GM04503 (cell line): ENCODE data around the gene CCDC83.

Source experiments
- DNase-seq: peaks from one replicate; pipeline ENCODE4 v3.0.0-alpha.2; 2012; ENCODE audit warnings: low read depth

The CCDC83 gene

DNA sequence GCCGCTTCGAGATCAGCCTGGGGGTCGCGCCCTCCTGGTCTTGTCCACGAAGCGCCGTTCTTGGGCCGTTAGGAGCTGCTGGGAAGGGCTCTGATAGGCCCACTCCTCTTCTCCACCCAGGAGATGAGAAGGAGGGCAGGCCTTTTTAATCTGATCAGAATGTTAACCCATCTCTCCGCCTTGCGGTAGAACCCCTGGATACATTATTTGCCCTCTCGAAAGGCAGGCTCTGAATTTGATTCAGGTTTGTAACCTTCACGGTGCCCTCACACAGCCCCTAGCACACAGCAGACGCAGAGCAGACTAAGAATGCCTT is at the start of gene CCDC83:
Gene CCDC83 (plus strand): TSS at position 43 of the 316 bp plus-strand sequence. CDS start 9,741 bp downstream, outside the sequence.
- DNase-seq = no peak

DNA sequence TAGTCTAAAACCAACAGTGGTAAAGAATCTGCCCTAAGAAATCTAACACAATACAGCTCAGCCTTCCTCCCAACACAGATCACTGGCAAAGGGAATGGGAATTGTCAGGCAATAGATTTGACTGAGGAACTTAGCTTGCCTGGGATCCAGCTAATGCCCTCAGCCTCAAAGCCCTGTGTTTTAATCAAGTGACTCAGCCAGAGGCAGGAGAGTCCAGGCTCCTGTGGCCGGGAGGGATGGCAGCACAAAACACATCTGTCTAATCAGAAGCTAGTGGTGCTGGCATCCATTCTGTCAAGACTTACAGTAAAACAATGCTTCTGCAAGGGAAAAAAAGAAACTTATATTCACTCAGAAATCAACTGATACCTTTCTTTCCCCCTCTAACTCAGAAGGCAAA is 49.8 kb upstream of the CCDC83 start:
- DNase-seq = no peak

DNA sequence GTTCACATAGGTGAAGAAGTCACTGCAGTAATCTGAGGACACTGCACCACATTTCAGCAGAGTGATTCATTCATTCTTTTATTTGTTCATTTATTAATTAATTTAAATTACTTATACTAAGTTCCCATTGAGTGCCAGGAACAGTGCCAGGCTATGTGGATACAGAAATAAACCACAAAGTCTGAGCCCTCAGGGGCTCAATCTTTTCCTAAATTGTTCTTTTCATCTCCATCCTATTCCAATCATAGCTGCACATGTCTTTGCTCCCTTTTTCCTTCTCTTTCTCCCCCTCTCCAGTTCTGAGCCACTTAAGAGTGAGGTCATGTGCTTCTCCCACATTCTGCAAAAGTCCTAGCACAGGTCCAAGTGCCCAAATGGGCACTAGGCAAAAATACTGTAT is 49.2 kb upstream of the CCDC83 start:
- no peak for DNase-seq

DNA sequence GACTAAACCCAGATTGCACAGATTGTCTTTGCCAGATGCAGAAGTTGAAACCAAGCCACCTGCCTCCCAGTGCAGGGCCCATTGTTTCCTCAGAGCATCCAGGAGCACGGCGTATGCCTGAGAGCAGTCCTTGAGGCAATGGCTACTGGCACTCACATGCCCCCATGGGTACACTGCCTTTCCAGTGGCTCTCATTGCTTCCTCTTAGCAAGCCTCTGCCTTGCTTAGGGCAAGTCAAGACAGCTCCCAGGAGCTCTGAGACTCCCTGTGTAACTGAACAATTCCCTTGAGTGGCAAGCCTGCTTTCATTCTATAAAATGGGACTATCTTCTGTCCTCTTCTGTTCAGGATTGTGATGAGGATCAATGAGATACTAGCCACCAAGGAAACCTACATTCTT is 48.3 kb upstream of the CCDC83 start:
- DNase-seq = no peak

DNA sequence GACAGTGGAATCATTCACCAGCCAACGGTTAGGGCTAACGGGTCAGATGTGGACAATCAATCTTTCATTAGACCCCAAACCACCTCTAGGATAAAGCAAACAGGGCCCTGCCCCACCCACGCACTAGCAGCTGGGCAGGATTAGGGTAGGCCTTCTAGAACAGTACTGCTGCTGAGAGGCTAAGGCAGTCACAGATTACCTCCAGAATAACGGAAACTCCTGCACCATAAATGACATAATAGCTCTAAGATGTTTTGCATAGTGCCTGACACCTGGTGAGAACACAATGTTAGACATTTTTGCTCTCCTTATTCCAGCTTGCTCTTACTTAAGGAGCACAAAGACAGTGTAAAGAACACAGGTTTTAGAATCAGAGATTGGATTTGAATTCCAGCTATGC is 46.0 kb upstream of the CCDC83 start:
- no peak for DNase-seq

DNA sequence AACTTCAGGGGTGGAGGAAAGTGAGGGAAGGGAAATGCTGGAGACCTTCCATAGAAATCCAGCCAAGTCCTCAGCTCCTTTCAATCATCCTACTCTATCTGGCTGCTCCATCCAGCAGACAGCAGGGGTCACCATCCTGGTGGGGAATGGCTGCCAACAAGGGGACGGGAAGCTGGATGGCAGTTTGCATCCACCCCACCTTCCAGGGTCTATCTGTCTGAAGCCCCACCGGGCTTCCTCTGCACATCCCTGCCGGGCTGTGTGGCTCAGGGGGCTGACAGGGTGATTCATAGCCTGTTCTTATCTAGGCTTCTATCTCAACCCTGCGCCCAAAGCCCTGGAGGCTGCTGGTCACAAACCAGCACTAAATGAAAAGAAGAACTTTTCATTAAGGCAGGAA is 45.3 kb upstream of the CCDC83 start:
- no peak for DNase-seq

DNA sequence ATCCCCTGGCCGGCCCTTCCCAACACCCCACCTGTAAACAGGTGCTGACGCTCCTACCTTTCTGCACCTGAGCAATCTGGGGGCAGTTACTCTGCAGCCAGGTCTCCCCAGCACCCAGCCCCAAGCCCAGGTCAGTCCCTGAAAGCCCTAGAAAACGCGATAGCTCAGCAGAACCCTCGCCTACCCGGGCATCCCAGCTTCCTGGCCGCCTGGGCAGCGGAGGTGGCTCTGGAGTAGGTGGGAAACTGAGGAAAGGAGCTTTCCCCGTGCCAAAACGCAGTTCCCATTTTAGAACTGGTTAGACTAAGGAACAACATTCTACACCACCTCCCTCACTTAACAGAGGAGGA is 44.7 kb upstream of the CCDC83 start:
- no peak for DNase-seq

DNA sequence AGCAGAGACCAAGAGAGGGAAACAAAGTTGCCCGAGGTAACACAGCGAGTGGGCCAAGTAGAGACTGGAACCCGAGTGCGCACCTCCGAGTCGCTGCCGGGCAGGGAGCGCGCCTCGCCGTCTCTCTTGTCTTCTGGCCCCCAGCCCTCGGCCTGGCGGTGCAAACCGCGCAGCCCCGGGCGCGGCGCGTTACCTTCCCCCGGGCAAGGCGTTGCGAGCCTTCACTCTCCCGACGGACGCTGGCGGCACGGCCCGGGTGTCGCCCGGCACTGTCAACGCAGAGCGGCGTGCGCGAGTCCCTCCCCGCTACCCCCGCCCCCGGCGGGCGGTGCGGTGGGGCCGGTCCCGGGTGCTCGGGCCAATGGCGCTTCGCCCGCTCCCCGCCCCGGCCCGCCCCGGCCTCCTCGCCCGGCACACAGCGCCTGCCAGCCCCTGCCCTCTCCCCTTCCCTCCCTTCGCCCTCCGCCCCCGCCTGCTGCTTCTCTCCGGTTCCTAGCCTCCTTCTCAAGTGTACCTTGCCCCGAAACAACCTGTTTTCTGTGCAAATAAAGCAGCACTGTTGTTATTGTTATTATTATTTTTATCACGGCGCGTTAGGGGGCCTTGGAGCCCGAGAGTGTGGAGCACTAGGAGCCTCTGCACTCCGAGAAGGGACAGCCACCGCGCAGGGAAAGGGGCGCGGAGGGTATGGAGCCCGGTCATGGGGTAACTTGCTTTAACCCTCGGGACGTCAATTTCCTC is 44.1 kb upstream of the CCDC83 start, which contains the start of gene SYTL2:
Gene SYTL2 (minus strand): TSS at position 271 of the 741 bp plus-strand sequence. CDS start 53,416 bp downstream, outside the sequence.
- no peak for DNase-seq

DNA sequence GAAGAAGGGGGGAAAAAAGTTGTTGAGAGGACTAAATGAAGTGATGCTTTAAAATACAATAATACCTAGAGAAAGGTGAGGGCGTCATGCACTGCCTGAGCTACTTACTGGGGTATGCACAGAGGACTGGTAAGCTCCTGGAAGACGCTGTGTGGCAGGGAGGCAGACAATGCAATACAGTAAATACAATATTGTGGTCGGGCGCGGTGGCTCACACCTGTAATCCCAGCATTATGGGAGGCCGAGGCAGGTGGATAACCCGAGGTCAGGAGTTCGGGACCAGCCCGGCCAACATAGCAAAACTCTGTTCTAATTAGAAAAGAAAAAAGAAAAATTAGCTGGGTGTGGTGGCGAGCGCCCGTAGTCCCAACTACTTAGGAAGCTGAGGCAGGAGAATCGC is 43.6 kb upstream of the CCDC83 start:
- DNase-seq = no peak

DNA sequence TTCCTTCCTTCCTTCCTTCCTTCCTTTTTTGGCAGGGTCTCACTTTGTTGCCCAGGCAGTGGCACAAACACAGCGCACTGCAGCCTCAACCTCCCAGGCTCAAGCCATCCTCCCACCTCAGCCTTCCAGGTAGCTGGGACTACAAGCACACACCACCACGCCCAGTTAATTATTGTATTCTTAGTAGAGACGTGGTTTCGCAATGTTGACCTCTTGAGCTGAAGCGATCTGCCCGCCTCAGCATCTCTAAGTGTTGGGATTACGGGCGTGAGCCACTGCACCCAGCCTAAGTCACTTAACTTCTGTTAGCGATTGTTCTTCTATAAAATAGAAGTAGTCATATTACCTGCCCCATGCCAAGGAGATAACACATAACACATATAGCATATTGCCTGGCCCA is 41.5 kb upstream of the CCDC83 start:
- no peak for DNase-seq

DNA sequence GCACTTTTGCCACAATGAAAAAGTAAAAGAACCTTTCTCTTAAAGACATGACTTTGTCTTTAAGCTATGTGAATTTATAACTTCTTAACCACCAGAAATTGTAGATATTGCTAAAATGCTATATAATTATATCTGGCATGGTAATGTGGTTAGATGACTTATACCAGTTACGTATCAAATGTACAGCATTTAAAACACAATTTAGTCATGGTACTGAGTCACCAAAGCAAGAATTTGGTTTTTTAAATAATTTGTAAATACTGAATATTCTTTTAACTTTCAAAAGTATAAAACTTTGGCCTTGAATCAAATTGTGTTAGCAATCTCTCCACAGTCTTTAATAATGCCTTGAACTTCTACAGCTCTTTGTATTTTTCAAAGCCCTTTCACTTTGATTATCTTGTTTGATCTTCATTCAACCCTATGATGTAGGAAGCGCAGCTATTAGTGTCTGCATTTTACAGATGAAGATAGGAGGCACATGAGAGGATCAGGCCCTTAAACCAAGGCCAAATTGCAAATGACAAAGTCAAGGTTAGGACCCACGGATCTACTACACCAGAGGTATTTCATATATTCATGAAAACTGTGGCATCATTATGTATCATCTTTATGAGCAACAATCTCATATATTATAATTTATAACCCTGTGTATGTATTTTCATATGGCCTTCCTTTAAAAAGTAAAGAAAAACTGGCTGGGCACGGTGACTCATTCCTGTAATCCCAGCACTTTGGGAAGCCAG is 39.8 kb upstream of the CCDC83 start:
- DNase-seq = peak; percentile 68

DNA sequence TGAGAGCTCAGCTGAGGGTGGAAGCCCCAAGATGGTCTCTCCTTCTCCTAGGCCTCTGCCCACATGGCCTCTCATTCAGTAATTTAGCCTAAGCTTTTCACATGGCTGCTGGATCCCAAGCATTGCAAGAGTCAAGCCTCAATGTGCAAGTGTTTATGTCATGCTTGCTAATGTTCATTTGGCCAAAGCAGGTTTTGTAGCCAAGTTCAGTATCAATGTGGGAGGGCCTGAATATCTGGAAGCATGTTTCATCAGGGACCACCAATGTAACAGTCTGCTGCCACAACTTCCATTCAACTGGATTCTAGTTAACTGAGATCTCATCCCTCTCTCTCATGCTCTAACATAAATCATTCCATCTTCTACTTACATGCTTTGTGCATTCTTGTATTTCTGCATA is 35.7 kb upstream of the CCDC83 start:
- no peak for DNase-seq

DNA sequence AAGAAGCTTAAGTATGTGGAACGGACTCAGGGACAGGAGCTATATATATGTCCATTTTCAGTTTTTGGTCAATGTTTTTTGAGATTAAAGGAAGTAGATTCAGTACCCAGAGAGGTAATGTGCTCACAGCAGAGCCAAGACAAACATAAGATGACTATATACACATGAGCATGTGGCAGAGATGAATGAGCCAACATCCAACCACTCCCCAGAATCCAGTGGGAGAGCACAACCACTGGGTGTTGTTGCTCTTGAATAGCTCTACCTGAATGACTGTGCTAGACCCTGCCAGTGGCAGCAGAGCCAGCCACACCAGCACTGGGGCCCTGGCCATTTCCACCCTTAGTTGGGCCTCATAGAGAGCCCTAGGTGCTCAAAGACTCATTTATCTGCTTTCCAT is 33.5 kb upstream of the CCDC83 start:
- no peak for DNase-seq

DNA sequence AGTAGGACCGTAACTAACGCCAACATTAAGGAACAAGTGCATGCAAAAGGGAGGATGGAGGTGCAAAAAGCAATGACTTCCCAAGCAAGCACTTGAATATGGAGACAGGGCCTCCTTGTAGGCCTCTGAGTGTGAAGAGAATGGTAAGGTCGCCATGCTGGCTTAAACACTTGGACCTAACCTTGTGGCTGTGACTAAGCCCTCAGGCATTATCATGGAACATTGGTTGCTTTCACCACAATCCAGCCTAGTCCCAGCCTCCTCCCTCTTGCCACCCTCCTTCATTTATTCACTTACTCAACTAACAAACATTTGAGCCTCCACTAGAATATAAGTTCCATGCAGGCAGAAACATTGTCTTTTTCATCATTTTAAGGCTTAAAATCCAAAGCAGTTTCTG is 32.4 kb upstream of the CCDC83 start:
- no peak for DNase-seq

DNA sequence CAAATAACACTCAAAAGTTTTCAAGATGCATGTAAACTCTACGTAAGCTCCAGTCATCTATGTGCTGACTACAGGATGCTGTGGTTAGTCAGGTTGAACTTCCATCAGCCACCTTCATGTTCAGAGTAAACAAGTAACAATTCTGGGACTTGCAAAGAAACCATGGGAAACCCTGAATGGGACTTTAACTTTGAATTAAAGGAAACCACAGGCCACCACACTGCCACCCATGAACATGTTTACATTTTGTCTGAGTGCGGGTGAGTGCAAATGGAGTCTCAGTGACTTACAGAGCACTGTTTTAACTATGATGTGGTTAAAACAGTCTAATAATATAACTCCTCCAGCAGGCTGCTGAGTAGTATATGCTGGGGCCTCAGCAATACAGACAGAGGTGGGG is 31.4 kb upstream of the CCDC83 start:
- no peak for DNase-seq

DNA sequence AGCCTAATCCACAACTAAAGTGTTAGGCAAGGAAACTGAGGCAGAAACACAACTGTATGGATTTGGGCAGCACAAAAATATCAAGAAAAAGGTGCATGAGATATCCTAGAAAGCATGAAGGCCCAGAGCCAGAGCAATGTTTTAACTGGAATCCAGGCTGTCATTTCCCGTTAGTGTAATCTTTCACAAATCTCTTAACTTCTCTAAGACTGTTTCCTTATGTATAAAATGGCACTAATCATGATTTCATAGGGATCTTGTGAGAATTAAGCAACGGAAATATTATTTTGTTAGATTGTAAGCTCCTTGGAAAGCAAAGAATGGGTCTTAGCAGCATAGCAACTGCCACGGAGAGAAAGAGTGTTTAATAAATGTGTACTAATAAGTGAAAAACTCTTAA is 29.6 kb upstream of the CCDC83 start:
- no peak for DNase-seq

DNA sequence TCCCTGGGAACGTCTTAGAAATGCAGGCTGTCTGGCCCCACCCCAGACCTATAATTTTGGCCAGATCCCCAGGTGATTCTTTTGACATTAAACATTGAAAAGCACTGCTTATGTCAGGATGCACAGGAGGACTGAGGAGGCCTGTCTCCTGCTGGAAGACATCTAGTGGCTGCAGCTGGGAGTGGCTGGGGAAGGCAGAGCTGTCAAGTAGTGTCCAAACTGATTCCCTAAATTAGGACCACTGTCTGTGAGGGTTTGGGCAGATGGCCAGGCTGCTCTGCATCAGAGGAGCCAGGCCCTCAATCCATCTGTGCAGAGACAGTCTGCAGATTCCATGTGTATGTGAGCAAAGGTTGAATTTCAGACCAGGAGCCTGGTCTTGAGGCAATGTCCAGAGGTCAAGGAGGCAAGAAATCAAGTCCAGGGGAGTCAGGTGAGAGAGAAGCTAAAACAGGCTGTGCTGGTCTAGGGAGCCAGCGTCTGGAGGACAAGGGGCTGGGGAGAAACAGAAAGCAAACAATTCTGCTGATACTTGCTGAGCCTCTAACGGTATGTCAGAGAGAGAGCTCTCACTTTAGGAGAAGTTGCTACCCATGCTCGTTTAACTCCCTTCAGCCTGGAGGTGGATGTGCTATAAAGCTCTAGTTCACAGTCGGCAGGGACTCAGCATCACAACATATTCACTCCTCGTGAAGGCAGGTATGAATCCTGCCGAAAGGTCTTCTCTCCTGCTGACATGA is 28.9 kb upstream of the CCDC83 start:
- no peak for DNase-seq

DNA sequence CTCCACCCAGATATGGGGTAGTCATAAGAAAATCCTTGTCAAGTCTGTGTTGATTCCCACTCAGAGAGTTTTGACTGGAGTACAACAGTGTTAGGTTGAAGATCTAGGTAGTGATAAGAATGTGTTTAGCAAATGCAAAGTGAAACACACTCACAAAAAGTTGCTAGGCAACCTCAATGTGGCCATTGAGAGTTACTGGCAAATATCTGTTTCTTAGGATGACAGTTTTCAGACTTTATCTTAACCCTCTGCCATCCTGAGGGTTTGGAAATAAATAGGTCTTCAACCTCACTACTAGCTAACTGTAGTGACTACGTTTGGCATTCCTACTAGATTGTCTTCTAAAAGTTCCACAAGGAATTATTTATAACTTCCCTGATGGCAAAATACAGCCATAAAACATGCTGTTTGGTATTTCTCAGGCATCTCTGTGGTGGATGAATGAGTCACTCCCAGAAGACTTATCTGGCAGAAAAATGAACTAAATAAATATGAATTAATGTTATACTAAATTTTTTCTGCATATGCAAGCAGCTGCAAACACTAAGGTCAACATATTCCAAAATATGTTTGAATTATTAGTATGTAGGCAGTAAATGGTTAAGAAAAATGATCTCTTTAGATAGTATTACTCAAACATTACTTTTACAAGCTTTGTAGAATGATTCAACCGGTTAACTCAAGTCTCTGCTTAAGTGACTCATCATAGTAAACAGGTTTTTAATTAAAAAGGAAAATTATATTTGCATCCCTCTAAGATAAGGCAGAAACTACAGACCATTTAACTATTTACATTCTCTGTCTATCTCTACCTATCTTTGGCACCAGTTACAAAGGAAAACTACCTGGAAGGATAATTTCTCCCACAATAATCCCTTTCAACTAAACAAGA is 27.2 kb upstream of the CCDC83 start:
- DNase-seq = peak; percentile 97

DNA sequence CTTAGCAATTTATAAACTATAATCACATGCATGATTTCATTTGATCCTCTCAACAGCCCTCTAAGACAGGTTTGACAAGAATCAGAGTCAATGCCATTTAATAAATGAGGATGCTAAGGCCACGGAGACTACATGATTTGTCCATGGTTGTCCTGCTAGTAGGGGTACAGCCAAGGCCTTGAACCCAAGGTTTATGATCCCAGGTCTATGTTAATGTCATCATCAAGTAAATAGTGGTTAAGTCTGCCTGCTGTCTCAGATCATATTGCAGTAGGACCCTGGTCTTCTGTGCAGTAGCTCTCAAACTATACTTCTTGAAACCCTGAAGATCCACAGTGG is 26.6 kb upstream of the CCDC83 start:
- no peak for DNase-seq

DNA sequence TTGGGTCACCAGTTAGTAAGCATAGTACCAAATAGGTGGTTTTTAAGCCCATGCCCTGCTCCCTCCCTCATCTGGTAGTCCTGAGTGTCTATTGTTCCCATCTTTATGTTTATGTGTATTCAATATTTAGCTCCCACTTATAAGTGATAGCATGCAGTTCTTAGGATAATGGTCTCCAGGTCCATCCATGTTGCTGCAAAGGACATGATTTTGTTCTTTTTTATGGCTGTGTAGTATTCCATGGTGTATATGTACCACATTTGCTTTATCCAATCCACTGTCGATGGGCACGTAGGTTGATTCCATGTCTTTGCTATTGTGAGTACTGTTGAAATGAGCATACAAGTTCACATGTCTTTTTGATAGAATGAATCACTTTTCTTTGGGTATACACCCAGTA is 26.0 kb upstream of the CCDC83 start:
- DNase-seq = no peak

DNA sequence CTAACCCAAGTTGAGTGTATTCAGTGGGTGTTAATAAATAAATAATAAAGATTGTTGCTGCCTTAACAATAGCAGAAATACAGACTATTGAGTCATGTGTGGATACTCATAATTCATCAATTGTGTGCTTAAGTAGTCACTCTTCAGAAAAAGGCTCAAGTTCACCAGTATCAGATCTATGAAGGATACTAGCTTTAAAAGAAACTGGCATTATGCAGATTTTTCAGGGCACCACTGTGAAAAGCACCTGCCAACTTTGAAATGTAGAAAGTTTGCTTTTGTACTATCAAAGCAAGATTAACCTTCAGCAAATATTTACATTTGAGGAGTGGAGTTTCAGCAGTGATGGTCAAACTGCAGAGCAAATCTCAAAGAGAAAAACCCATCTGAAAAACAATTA is 24.1 kb upstream of the CCDC83 start:
- no peak for DNase-seq

DNA sequence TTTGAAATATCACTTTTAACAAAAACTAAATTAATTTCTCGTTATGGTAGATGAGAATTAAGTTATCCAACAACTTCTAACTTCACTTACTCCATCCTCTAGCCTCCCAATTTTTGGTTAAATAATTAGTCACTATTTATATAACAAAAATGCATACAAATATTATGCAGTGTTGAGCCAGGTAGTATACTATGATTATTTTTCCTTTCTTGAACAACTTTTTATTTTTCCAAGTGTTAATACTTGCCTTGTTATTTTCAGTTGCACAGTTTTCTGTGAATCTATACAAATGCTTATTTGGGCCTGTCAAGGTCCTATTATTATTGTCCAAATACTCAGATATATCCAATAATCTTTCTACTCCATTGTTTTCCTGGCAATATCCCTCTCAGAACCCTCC is 19.9 kb upstream of the CCDC83 start:
- no peak for DNase-seq
